ENCODE measurements around the gene TMEM229A.

The TMEM229A gene

DNA sequence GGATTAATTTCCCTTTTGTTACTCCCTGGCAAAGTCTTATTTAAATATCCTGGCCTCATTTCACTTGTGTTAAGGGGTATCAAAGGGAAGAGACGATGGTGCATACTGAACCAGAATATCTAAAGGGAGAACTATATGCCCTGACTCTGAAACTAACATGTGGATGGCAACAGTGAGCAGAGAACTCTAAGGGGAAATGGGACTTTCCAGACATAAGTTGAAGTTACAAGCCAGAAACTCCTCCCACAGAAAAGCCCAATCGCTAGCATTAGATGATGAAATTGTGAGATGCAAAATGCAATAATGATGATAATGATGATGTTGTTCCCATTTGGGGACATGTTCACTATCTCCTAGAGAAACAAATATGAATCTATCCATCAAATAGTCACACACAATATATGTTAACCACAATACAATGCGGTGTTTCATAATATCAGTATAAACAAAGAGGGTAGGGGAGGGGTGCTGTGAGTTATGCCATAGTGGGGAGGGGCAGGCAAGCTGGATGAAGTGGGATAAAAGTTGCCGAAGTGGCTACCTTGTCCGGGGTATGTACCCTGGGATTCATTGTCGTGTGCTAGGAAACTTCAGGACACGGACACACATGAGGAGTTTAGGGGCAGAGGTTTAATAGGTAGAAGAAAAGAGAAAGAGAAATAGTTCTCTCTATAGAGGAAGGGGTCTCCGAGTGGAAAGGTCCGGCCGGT, 37.1 kb downstream of the TMEM229A start:
- H2AFZ ChIP-seq (ENCODE audit: low read length) = no peak overlapping the region
- H3K36me3 ChIP-seq (ENCODE audit: insufficient read depth, low read length) = no peaks in the 10 kb centered on the region
- TF ChIP-seq, protein P1, sequence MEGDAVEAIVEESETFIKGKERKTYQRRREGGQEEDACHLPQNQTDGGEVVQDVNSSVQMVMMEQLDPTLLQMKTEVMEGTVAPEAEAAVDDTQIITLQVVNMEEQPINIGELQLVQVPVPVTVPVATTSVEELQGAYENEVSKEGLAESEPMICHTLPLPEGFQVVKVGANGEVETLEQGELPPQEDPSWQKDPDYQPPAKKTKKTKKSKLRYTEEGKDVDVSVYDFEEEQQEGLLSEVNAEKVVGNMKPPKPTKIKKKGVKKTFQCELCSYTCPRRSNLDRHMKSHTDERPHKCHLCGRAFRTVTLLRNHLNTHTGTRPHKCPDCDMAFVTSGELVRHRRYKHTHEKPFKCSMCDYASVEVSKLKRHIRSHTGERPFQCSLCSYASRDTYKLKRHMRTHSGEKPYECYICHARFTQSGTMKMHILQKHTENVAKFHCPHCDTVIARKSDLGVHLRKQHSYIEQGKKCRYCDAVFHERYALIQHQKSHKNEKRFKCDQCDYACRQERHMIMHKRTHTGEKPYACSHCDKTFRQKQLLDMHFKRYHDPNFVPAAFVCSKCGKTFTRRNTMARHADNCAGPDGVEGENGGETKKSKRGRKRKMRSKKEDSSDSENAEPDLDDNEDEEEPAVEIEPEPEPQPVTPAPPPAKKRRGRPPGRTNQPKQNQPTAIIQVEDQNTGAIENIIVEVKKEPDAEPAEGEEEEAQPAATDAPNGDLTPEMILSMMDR (conservative IDR thresholded peaks at IDR 0.05; ENCODE audit: low read length) = no peak
- no peak for TF ChIP-seq EZH2phosphoT487 (IDR thresholded peaks at IDR 0.05; ENCODE audit: borderline replicate concordance)
- no peaks in the 10 kb centered on the region for H3K4me1 ChIP-seq (ENCODE audit: insufficient read depth, low read length, poor library complexity, severe bottlenecking)
- H3K9me3 ChIP-seq (ENCODE audit: insufficient read depth, low read depth, low read length) = no peaks in the 10 kb centered on the region
- H3K9me2 ChIP-seq (replicated peaks; ENCODE audit: low read depth, low read length) = no peaks in the 10 kb centered on the region
- no peaks in the 10 kb centered on the region for H3K27me3 ChIP-seq (ENCODE audit: insufficient read depth, low read length, poor library complexity, severe bottlenecking)
- H3K4me2 ChIP-seq (ENCODE audit: low read depth, low read length, poor library complexity, severe bottlenecking) = no peak overlapping the region
- no peaks in the 10 kb centered on the region for H3K79me2 ChIP-seq (ENCODE audit: insufficient read depth, low read length)
- no peaks in the 10 kb centered on the region for H4K20me1 ChIP-seq (ENCODE audit: insufficient read depth, low read length, poor library complexity, severe bottlenecking)
- H3K4me3 ChIP-seq (ENCODE audit: low read length, poor library complexity, severe bottlenecking) = no peak overlapping the region
- H3K9ac ChIP-seq (ENCODE audit: low read depth, low read length, poor library complexity, severe bottlenecking) = no peak overlapping the region
- H3F3A ChIP-seq (ENCODE audit: low read depth) = no peaks in the 10 kb centered on the region

- no peak overlapping the region for H3K4me3 ChIP-seq (ENCODE audit: low read length, poor library complexity, severe bottlenecking)
These were observed 38.4 kb downstream of the TMEM229A start for GRCh38 chr7:123994449-123994848.

GRCh38 chr7:123993996-123994395, 38.9 kb downstream of the TMEM229A start:
- no peak overlapping the region for H3K4me2 ChIP-seq (ENCODE audit: low read depth, low read length, poor library complexity, severe bottlenecking)
- no peak for TF ChIP-seq EZH2phosphoT487 (IDR thresholded peaks at IDR 0.05; ENCODE audit: borderline replicate concordance)
- TF ChIP-seq, protein P1 (conservative IDR thresholded peaks at IDR 0.05; ENCODE audit: low read length) = no peak
- no peaks in the 10 kb centered on the region for H3K9me3 ChIP-seq (ENCODE audit: insufficient read depth, low read depth, low read length)
- H3K27me3 ChIP-seq (ENCODE audit: insufficient read depth, low read length, poor library complexity, severe bottlenecking) = no peaks in the 10 kb centered on the region
- H3K4me1 ChIP-seq (ENCODE audit: insufficient read depth, low read length, poor library complexity, severe bottlenecking) = no peaks in the 10 kb centered on the region
- H3K79me2 ChIP-seq (ENCODE audit: insufficient read depth, low read length) = no peaks in the 10 kb centered on the region
- no peak overlapping the region for H3K9ac ChIP-seq (ENCODE audit: low read depth, low read length, poor library complexity, severe bottlenecking)
- H3F3A ChIP-seq (ENCODE audit: low read depth) = no peaks in the 10 kb centered on the region
- H2AFZ ChIP-seq (ENCODE audit: low read length) = no peak overlapping the region
- H3K36me3 ChIP-seq (ENCODE audit: insufficient read depth, low read length) = no peaks in the 10 kb centered on the region
- no peak overlapping the region for H3K4me3 ChIP-seq (ENCODE audit: low read length, poor library complexity, severe bottlenecking)
- no peaks in the 10 kb centered on the region for H4K20me1 ChIP-seq (ENCODE audit: insufficient read depth, low read length, poor library complexity, severe bottlenecking)
- H3K9me2 ChIP-seq (replicated peaks; ENCODE audit: low read depth, low read length) = no peaks in the 10 kb centered on the region

More at GRCh38 chr7:123994449-123994848, 38.4 kb downstream of the TMEM229A start:
- TF ChIP-seq EZH2phosphoT487 (IDR thresholded peaks at IDR 0.05; ENCODE audit: borderline replicate concordance) = no peak
- TF ChIP-seq, protein P1 (conservative IDR thresholded peaks at IDR 0.05; ENCODE audit: low read length) = no peak
- H3K9ac ChIP-seq (ENCODE audit: low read depth, low read length, poor library complexity, severe bottlenecking) = no peak overlapping the region
- H3K27me3 ChIP-seq (ENCODE audit: insufficient read depth, low read length, poor library complexity, severe bottlenecking) = no peaks in the 10 kb centered on the region
- no peaks in the 10 kb centered on the region for H3K4me1 ChIP-seq (ENCODE audit: insufficient read depth, low read length, poor library complexity, severe bottlenecking)
- H3K9me2 ChIP-seq (replicated peaks; ENCODE audit: low read depth, low read length) = no peaks in the 10 kb centered on the region
- H3K4me2 ChIP-seq (ENCODE audit: low read depth, low read length, poor library complexity, severe bottlenecking) = no peak overlapping the region
- no peak overlapping the region for H2AFZ ChIP-seq (ENCODE audit: low read length)
- no peaks in the 10 kb centered on the region for H4K20me1 ChIP-seq (ENCODE audit: insufficient read depth, low read length, poor library complexity, severe bottlenecking)
- no peaks in the 10 kb centered on the region for H3F3A ChIP-seq (ENCODE audit: low read depth)
- no peaks in the 10 kb centered on the region for H3K79me2 ChIP-seq (ENCODE audit: insufficient read depth, low read length)
- H3K9me3 ChIP-seq (ENCODE audit: insufficient read depth, low read depth, low read length) = no peaks in the 10 kb centered on the region
- H3K36me3 ChIP-seq (ENCODE audit: insufficient read depth, low read length) = no peaks in the 10 kb centered on the region
